ENCODE data around the gene ELL2. TPM values are rescaled to one million over a fixed set of nuclear protein-coding genes. Genes with fewer than 3 reads are reported as not detected.

Gene ELL2
- total and polyA plus RNA-seq, 9 of the 15 experiments (the other 6 are each of a cell fraction or from before 2014, with no cell fraction given): 4.3 to 18.3 (median 14.5) TPM

DNA sequence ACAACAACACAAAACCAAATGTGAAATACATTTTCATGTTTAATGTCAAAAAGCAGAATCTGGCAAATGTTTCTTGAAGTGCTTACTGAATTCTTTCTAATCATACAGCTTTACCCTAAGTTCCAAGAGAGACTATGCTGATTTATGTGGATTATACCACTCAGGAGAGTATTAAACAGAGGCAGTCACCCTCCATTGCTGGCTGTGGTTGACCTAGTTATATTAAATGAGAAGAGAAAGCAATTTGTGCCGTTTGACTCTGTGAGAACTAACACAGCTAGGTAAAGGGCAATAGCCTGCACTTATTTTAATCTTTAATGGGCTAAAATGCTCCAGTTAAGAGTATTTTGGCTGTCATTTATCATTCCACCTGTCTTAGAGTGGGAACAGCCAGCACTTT, 62.6 kb downstream of the ELL2 start (continued):
- TF ChIP-seq, protein P1, sequence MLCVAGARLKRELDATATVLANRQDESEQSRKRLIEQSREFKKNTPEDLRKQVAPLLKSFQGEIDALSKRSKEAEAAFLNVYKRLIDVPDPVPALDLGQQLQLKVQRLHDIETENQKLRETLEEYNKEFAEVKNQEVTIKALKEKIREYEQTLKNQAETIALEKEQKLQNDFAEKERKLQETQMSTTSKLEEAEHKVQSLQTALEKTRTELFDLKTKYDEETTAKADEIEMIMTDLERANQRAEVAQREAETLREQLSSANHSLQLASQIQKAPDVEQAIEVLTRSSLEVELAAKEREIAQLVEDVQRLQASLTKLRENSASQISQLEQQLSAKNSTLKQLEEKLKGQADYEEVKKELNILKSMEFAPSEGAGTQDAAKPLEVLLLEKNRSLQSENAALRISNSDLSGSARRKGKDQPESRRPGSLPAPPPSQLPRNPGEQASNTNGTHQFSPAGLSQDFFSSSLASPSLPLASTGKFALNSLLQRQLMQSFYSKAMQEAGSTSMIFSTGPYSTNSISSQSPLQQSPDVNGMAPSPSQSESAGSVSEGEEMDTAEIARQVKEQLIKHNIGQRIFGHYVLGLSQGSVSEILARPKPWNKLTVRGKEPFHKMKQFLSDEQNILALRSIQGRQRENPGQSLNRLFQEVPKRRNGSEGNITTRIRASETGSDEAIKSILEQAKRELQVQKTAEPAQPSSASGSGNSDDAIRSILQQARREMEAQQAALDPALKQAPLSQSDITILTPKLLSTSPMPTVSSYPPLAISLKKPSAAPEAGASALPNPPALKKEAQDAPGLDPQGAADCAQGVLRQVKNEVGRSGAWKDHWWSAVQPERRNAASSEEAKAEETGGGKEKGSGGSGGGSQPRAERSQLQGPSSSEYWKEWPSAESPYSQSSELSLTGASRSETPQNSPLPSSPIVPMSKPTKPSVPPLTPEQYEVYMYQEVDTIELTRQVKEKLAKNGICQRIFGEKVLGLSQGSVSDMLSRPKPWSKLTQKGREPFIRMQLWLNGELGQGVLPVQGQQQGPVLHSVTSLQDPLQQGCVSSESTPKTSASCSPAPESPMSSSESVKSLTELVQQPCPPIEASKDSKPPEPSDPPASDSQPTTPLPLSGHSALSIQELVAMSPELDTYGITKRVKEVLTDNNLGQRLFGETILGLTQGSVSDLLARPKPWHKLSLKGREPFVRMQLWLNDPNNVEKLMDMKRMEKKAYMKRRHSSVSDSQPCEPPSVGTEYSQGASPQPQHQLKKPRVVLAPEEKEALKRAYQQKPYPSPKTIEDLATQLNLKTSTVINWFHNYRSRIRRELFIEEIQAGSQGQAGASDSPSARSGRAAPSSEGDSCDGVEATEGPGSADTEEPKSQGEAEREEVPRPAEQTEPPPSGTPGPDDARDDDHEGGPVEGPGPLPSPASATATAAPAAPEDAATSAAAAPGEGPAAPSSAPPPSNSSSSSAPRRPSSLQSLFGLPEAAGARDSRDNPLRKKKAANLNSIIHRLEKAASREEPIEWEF (CRISPR knock-in tag; IDR thresholded peaks at IDR 0.05): no peak
- no peak for TF ChIP-seq SAFB2 (IDR thresholded peaks at IDR 0.05; ENCODE audit: borderline replicate concordance, low read depth, low read length, severe bottlenecking)
- no peak for TF ChIP-seq BRD9 (IDR thresholded peaks at IDR 0.05; ENCODE audit: low read depth, partially characterized antibody)

DNA sequence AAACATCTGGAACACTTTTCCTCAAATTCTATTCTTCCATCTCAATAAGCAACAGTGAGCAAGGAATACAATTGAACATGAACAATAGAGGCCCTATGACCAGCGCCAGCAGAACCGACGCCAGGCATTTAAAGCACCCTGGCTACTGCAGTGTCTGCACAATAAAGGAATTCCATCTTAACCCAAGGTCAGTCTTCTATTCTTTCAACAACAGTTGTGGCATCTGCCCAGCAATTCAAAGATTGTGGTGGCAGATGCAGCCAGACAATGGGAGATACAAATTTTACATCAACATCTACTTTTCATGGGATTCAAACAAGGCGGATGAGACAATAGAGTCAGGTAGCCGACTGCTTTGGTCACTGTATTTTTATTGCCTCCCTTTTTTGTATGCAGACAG, 65.9 kb downstream of the ELL2 start:
- no peaks in the 10 kb centered on the region for H3K9me1 ChIP-seq (ENCODE audit: control insufficient read depth, insufficient read depth, low read length)
- no peaks in the 10 kb centered on the region for H3K79me2 ChIP-seq (ENCODE audit: control insufficient read depth, insufficient read depth, low read length)
- H3K9me3 ChIP-seq (replicated peaks; ENCODE audit: control insufficient read depth, insufficient read depth, low read depth, low read length): no peaks in the 10 kb centered on the region
- H3K36me3 ChIP-seq (ENCODE audit: control insufficient read depth, insufficient read depth, low read length): peaks cover 30% of the 10 kb centered on the region
- FAIRE-seq (no peak), DNase-seq (ENCODE audit: extremely low read depth in 1 of 4, low spot score in 3 of 4) (no peak), ATAC-seq (no peak)
- CTCF ChIA-PET (ENCODE audit: low intra/inter-chr PET ratio): no interaction called here
- 90% methylated on average over 5 of the region's 5 CpGs for WGBS (ENCODE audit: insufficient coverage, low coverage, missing lambda C conversion rate)
- H3K27me3 ChIP-seq (ENCODE audit: control insufficient read depth in 2 of 2, insufficient read depth in 2 of 2, low read length in 2 of 2): no peaks in the 10 kb centered on the region
- no peak overlapping the region for H3K9ac ChIP-seq (ENCODE audit: insufficient read depth in 1 of 2, low read depth in 2 of 2, low read length in 2 of 2)
- no peak overlapping the region for H3K4me2 ChIP-seq (ENCODE audit: insufficient read depth, low read length)
- no peaks in the 10 kb centered on the region for H3K4me1 ChIP-seq (replicated peaks in 1 of 2; ENCODE audit: control insufficient read depth in 2 of 2, insufficient read depth in 2 of 2, low read length in 2 of 2)
- no TSS peak for BruUV-seq (replicated peaks)
- H4K20me1 ChIP-seq (replicated peaks; ENCODE audit: control insufficient read depth, insufficient read depth, low read length): no peaks in the 10 kb centered on the region
- POLR2A ChIA-PET: interaction anchor here (1.3 kb wide), 1 partner anchor 46 kb away, joined by 3 read pairs; no protein-coding TSS in a partner anchor
- H3K27ac ChIP-seq (ENCODE audit: extremely low read depth, low read depth, low read length): no peak overlapping the region
- H2AFZ ChIP-seq (ENCODE audit: low read depth, low read length): no peak overlapping the region
- intact Hi-C loops (cut with micrococcal nuclease): no loop called here
- no peak overlapping the region for H3K4me3 ChIP-seq
- in situ Hi-C loops (cut with MboI): no loop called here
- TF ChIP-seq CAMTA2 (CRISPR knock-in tag; conservative IDR thresholded peaks at IDR 0.05): no peak
- TF ChIP-seq STAT5B (CRISPR knock-in tag; IDR thresholded peaks at IDR 0.05): no peak
- no peak for TF ChIP-seq ZKSCAN8 (CRISPR knock-in tag; IDR thresholded peaks at IDR 0.05)
- no peak for TF ChIP-seq ZBED1 (IDR thresholded peaks at IDR 0.05)
- TF ChIP-seq LARP7 (IDR thresholded peaks at IDR 0.05): no peak
- TF ChIP-seq POLR2AphosphoS2 (IDR thresholded peaks at IDR 0.05; ENCODE audit: low read length): no peak
- no peak for TF ChIP-seq RERE (CRISPR knock-in tag; IDR thresholded peaks at IDR 0.05; ENCODE audit: borderline replicate concordance)
- TF ChIP-seq FOXK1 (CRISPR knock-in tag; IDR thresholded peaks at IDR 0.05; ENCODE audit: borderline replicate concordance): no peak
- TF ChIP-seq CEBPB (tag; IDR thresholded peaks at IDR 0.05): no peak

All from K562 (cell line).